ENCODE measurements around the gene RPS6KA5. TPM values are rescaled to one million over a fixed set of nuclear protein-coding genes. Genes with fewer than 3 reads are reported as not detected.

The RPS6KA5 gene
- total RNA-seq, 1 experiment from 2014 or later, result 8.6 TPM

GRCh38 chr14:90943367-90943766, 117.1 kb downstream of the RPS6KA5 start:
- no peak for DNase-seq
- Histone ChIP-seq H3K36me3 (ENCODE audit: low read depth, low read length) (peaks cover 4% of the 10 kb centered on the region), H3K9ac (ENCODE audit: low read length) (no peak overlapping the region), H3K4me1 (ENCODE audit: insufficient read depth, low read length) (peaks cover 4% of the 10 kb centered on the region; the same call in 1 of the 2 replicates), H2AFZ (ENCODE audit: low read length) (no peak overlapping the region), H4K20me1 (ENCODE audit: low read length) (no peaks in the 10 kb centered on the region), H3K27me3 (ENCODE audit: low read length) (no peaks in the 10 kb centered on the region), H3K4me3 (ENCODE audit: low read length) (no peak overlapping the region), H3K27ac (ENCODE audit: low read length) (no peak overlapping the region), H3F3A (ENCODE audit: low read length, unreplicated experiment) (no peaks in the 10 kb centered on the region), H3K9me3 (ENCODE audit: low read length) (0 out of 2 replicates have a peak, but pooled peaks cover 12% of the 10 kb centered on the region), H3K79me2 (ENCODE audit: low read length) (no peaks in the 10 kb centered on the region), H3K9me2 (replicated peaks; ENCODE audit: low read length) (no peaks in the 10 kb centered on the region), H3K4me2 (ENCODE audit: low read length) (no peak overlapping the region)
- no TSS peak for BruUV-seq (replicated peaks)
- POLR2A ChIA-PET (ENCODE audit: unreplicated experiment), result no interaction called here
- intact Hi-C loops (cut with micrococcal nuclease), result no loop called here
- no peak for ATAC-seq
- CTCF ChIA-PET, result no interaction called here
- TF ChIP-seq EZH2phosphoT487 (IDR thresholded peaks at IDR 0.05; ENCODE audit: borderline replicate concordance, low read length) (no peak), EZH2 (IDR thresholded peaks at IDR 0.05; ENCODE audit: low read length, unreplicated experiment) (no peak), CTCF (conservative IDR thresholded peaks at IDR 0.05; ENCODE audit: low read depth, low read length) (no peak)

- TF ChIP-seq CTCF (conservative IDR thresholded peaks at IDR 0.05; ENCODE audit: low read depth, low read length) (no peak), EZH2 (IDR thresholded peaks at IDR 0.05; ENCODE audit: low read length, unreplicated experiment) (no peak), EZH2phosphoT487 (IDR thresholded peaks at IDR 0.05; ENCODE audit: borderline replicate concordance, low read length) (no peak)
- no peak for ATAC-seq
- Histone ChIP-seq H4K20me1 (ENCODE audit: low read length) (no peaks in the 10 kb centered on the region), H3K9ac (ENCODE audit: low read length) (no peak overlapping the region), H3F3A (ENCODE audit: low read length, unreplicated experiment) (no peaks in the 10 kb centered on the region), H3K4me3 (ENCODE audit: low read length) (no peak overlapping the region), H3K9me3 (ENCODE audit: low read length) (0 out of 2 replicates have a peak, but pooled peaks cover 12% of the 10 kb centered on the region), H3K27ac (ENCODE audit: low read length) (no peak overlapping the region), H3K4me2 (ENCODE audit: low read length) (no peak overlapping the region), H2AFZ (ENCODE audit: low read length) (no peak overlapping the region), H3K36me3 (ENCODE audit: low read depth, low read length) (peaks cover 6% of the 10 kb centered on the region), H3K4me1 (ENCODE audit: insufficient read depth, low read length) (peaks cover 4% of the 10 kb centered on the region; the same call in 1 of the 2 replicates), H3K27me3 (ENCODE audit: low read length) (no peaks in the 10 kb centered on the region), H3K9me2 (replicated peaks; ENCODE audit: low read length) (no peaks in the 10 kb centered on the region), H3K79me2 (ENCODE audit: low read length) (no peaks in the 10 kb centered on the region)
- DNase-seq, result no peak
- ChIA-PET CTCF (no interaction called here), POLR2A (ENCODE audit: unreplicated experiment) (no interaction called here)
- no TSS peak for BruUV-seq (replicated peaks)
- intact Hi-C loops (cut with micrococcal nuclease), result no loop called here
These were observed 117.9 kb downstream of the RPS6KA5 start for GRCh38 chr14:90942511-90942910.

- ChIA-PET CTCF (no interaction called here), POLR2A (ENCODE audit: unreplicated experiment) (no interaction called here)
- H3K27me3 ChIP-seq (ENCODE audit: low read length), result no peaks in the 10 kb centered on the region
- no peak overlapping the region for H3K4me2 ChIP-seq (ENCODE audit: low read length)
- no peak overlapping the region for H3K9ac ChIP-seq (ENCODE audit: low read length)
- ATAC-seq (no peak), DNase-seq (no peak)
- H3K27ac ChIP-seq (ENCODE audit: low read length), result no peak overlapping the region
- no peaks in the 10 kb centered on the region for H4K20me1 ChIP-seq (ENCODE audit: low read length)
- H3K79me2 ChIP-seq (ENCODE audit: low read length), result no peaks in the 10 kb centered on the region
- no peaks in the 10 kb centered on the region for H3K9me2 ChIP-seq (replicated peaks; ENCODE audit: low read length)
- BruUV-seq (replicated peaks), result no TSS peak
- no peak overlapping the region for H3K4me3 ChIP-seq (ENCODE audit: low read length)
- no peak overlapping the region for H2AFZ ChIP-seq (ENCODE audit: low read length)
- no peaks in the 10 kb centered on the region for H3F3A ChIP-seq (ENCODE audit: low read length, unreplicated experiment)
- intact Hi-C loops (cut with micrococcal nuclease), result loop anchor here (2.0 kb wide), 1 partner anchor 53 kb away; no protein-coding TSS in a partner anchor
- 0 out of 2 replicates have a peak, but pooled peaks cover 12% of the 10 kb centered on the region for H3K9me3 ChIP-seq (ENCODE audit: low read length)
- peaks cover 6% of the 10 kb centered on the region for H3K36me3 ChIP-seq (ENCODE audit: low read depth, low read length)
- H3K4me1 ChIP-seq (ENCODE audit: insufficient read depth, low read length), result peaks cover 4% of the 10 kb centered on the region; the same call in 1 of the 2 replicates
- TF ChIP-seq EZH2 (IDR thresholded peaks at IDR 0.05; ENCODE audit: low read length, unreplicated experiment) (no peak), CTCF (conservative IDR thresholded peaks at IDR 0.05; ENCODE audit: low read depth, low read length) (no peak), EZH2phosphoT487 (IDR thresholded peaks at IDR 0.05; ENCODE audit: borderline replicate concordance, low read length) (no peak)
These were observed 118.7 kb downstream of the RPS6KA5 start for GRCh38 chr14:90941706-90942105.

All from PC-3 (cell line).